A673 (cell line): ENCODE data around the gene SPIRE1.

Experiments used
- CTCF ChIP-seq: fragments of 300-800, 200-600 bp; sonication (generic); conservative IDR thresholded peaks from 2 replicates; pipeline ENCODE4 v1.5.1; 2017; ENCODE audit warnings: low read depth, mild to moderate bottlenecking, antibody characterized with exemption, low read length, moderate library complexity, mixed read lengths
- EZH2 ChIP-seq: fragments of 200-600 bp; sonication (generic); IDR thresholded peaks from 2 replicates; pipeline ENCODE4 v1.6.1; 2017; ENCODE audit warnings: borderline replicate concordance, low read depth, mild to moderate bottlenecking, mixed read lengths, antibody characterized with exemption, low read length; ENCODE audit not compliant: poor library complexity, severe bottlenecking

GRCh38 chr18:12476955-12477354 lies 181.0 kb downstream of the SPIRE1 start:
- TF ChIP-seq CTCF (no peak), EZH2 (no peak)
